GM18951 (cell line): ENCODE measurements around the gene U2SURP.

Source experiments
- POLR2A ChIP-seq: IDR thresholded peaks from 4 replicates; pipeline ENCODE4 v1.6.1; 2011; ENCODE audit warnings: mild to moderate bottlenecking; ENCODE audit not compliant: insufficient read length, insufficient read depth; ENCODE audit errors: extremely low read depth
- in situ Hi-C: fragments of 300-500 bp; cut with MboI; formaldehyde crosslinking; loops from one replicate; pipeline ENCODE4 v1.12.0; 2022; ENCODE audit warnings: low sequenced_read_pairs, mixed read lengths, inconsistent platforms; ENCODE audit not compliant: unreplicated experiment

U2SURP gene

DNA sequence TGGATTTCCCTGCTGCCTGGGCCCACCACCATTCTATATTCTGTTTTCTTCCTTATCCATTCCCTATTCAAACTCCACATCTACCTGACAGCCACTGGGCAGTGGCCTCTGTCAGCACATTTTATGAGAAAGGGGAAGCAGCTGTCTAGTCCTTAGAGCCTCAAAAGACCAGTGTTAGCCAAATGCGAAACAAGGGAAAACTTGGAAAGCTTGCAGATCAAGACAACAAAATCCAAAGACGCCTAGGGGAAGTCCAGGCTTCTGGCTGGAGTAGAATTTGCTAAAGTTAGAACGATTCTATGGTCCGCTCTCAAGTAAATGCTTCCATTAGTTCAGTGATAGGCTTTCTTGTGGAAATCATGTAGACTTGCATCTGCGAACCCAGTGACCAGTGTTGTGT is 78.8 kb downstream of the U2SURP start:
- in situ Hi-C loops, result no loop called here

DNA sequence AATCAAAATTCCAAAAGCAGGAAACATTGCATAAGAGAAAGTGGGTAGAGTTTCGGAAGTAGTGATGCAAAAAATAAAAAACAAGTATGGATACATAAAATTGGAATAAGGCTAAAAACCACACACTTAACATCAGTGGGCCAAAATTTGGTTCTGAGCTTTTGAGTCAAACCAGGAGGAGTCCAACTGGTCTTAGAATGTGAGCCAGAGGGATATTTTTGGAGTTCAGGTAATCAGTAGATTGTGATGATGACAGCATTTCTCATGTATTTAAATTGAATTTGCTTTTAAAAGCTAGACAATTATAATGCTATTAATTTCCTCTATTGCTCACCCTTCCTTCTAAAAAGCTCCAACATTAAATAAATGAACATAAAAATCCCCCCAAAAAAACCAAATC is 80.0 kb downstream of the U2SURP start:
- in situ Hi-C loops, result no loop called here

More for the DNA sequence above, 78.8 kb downstream of the U2SURP start:
- no peak for TF ChIP-seq POLR2A

DNA sequence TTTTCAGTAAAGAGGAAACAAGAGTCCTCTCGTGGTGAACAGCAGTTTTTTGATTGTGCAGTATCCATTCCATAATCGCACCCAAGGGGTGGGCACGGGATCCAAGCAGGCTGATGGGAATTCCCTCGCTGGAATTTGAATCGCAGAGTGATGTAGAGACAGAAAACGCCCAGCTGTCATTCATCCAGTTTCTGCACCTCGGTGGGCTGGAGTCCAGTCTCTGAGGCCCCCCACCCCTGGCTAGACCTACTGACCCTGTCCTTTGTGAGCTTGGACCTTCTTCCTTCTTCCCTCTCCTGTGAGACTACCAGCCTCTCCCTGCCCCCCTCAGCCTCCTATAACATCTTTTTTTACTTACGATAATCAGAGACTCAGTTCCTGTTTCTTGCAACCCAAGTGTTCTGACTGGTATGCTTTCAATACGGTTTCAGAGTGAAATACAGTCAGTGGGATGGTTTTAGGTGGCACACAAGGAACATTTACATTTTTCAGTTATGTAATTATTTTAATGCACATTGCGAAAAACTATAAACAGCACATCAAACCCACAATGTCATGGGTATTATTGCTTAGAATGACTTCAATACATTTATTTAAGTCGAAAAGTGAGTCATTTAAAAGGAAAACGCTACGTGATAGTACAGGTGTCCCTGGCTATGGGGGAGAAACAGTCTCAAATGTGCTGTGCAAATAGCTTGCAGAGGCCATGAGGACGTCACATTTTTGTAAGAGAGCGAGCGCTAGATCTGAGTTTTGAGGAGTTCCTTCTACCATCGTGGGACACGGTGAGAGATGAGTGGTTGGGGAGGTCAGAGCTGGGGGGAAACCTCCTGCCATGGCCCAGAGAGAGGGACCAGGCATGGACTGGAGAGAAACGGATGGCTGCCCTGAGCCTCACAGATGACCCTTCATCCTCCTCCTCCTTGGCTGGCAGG is 80.7 kb downstream of the U2SURP start:
- in situ Hi-C loops, result no loop called here
- no peak for TF ChIP-seq POLR2A

More for the DNA sequence above, 80.0 kb downstream of the U2SURP start:
- no peak for TF ChIP-seq POLR2A

DNA sequence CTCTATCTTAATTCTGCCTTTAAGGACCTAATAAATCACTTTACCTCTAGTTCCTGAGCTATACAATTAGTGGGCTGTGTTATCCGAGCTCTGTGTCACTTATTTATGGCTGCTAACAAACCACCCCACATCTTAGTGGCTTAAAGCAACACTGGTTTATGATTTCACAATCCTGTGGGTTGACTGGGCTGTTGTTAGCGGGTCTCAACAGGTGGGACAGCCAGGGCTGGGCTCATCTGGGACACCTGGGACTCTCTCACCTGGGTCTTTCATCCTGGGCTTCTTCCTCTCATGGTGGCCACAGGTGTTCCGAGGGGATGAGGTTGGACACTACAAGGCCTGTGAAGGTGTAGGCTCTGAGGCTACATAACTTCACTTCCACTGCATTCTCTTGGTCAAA is 82.4 kb downstream of the U2SURP start:
- TF ChIP-seq POLR2A, result no peak
- in situ Hi-C loops, result no loop called here

DNA sequence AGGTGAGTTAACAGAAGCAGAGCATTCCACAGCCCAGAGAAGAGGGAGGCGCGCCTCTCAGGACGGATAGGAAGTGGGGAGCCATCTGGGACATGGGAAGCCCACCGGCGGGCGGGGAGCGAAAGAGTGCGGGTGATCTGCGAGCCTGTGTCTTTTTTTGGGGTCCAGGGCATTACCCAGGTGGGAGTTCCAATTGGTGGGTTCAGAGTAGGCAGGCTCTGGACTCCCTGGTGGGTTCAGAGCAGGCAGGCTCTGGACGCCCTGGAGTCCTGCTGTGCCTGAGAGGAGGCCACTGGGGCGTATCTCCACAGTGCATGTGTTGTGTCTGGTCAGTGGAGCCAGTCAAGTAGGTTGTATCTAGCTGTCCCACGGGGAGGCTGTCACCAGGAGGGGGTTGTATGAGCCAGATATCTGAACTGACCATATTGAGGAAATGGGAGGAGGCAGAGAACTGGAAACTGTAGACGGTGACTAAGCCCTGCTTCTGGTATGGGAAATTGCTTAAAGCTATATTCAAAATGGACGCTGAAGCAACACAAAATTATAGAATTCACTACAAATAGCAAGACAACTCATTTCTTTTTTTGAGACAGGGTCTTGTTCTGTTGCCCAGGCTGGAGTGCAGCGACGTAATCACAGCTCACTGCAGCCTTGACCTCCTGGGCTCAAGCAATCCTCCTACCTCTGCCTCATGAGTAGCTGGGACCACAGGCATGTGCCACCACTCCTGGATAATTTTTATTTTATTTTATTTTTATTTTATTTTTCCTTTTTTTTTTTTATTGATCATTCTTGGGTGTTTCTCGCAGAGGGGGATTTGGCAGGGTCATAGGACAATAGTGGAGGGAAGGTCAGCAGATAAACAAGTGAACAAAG is 83.7 kb downstream of the U2SURP start:
- TF ChIP-seq POLR2A, result no peak
- in situ Hi-C loops, result no loop called here

DNA sequence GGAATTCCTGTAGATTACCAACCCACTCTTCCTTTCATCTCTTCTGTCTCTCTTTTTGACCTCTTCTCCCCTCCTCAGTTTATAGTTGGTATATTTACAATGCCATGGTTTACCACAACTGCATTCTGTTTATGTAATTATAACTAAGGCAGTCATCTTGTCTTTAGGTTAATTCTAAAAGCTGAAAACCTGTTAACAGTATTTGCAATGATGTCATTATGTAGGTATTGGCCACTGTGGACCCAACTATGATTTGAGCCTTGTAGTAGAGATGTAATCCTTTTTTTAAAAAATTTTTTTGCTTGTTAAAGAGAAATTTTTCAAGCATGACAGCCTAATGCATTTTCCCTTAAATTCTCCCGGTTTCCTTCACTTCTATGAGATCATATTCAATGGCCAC is 87.5 kb downstream of the U2SURP start:
- TF ChIP-seq POLR2A, result no peak
- in situ Hi-C loops, result no loop called here

DNA sequence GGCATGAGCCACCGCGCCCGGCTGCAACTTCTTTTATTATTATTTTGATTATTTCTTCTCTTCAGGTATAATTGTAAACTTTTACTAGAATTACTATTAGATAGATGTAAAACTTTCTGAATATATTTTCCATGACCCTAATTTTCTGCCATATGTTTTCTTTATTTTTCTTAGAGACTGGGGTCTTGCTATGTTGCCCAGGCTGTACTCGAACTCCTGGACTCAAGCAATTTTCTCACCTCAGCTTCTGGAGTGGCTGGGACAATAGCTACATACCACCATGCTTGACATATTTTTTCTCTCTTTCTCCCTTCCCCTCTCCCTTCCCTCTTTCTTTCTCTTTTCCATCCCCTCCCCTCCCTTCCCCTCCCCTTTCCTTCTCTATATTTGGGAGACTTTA is 88.6 kb downstream of the U2SURP start:
- no peak for TF ChIP-seq POLR2A
- in situ Hi-C loops, result no loop called here

DNA sequence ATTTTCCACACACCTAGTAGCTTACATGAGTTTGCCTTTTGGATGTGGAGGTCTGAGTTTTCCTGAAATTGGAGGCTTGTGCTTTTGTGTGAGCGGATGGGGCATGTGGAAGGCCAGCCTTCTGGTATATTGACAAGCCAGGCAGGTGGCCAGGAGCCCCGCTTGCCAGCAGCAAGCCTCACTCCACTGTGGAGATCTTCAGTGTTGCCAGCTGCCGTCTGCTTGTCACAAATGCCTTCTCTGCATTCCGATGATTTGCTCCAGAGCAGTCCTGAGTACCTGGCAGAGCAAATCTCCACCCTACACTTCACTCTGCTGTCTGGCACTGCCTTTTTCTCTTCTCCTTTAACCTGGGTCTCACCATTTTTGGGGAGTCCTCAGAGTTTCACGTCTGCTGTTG is 89.1 kb downstream of the U2SURP start:
- in situ Hi-C loops, result no loop called here

DNA sequence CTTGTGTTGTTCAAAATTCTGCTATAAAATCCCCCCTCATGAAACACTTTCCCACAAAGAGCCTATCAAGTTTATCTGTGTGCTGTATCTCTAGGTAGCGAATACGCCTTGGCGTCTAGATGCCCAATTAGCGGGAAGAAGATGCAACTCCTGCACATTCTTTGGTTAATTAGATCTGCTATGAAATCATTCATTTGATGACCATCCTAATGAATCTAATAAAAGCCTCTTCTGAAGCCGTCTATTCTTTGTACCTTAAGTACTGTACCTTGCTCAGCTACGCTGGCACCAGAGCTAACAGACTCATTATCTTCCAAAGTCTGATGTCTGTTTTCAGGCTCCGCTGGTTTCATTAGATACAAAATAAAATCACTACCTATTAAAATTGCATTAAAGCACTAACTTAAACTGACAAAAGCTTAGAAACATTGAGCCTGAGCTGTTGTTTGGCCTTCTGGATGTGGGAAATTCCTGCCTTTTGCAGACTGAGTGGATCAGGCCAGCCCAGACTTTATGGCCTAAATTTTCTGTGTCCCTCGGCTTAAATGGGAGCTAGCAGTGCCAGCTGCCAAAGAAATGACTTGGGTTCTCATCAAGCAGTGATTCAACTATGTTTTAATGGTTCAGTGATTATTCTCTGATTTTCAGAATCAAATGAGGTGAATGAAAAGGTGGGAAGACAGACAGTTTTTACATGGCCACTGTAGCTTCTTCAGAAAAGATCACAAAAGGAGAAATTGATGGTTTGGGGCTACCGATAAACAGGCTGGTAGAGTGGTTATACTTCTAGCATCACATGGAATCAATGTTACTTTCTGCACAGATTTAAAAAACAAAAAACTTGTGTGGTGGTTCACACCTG is 89.8 kb downstream of the U2SURP start:
- in situ Hi-C loops, result no loop called here
- TF ChIP-seq POLR2A, result no peak

More for the DNA sequence above, 89.1 kb downstream of the U2SURP start:
- TF ChIP-seq POLR2A, result no peak

DNA sequence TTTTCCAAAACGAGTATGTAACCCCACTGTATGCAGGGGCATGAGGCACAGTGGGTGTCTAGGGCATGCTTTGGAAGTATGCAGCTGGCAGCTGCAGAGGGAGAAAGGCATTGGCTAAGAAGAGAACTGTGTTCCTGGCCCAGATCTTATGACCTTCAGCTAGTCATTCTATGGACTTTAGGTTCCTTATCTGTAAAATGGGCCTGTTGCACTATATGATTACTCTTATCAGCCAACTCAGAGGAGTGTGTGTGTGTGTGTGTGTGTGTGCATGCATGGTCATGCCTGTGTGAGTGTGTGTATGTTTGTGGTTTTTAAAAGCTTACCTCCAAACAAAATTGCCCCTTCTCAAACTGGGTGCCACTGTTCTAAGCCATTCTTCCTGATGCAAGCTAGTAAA is 90.8 kb downstream of the U2SURP start:
- no peak for TF ChIP-seq POLR2A
- in situ Hi-C loops, result no loop called here

DNA sequence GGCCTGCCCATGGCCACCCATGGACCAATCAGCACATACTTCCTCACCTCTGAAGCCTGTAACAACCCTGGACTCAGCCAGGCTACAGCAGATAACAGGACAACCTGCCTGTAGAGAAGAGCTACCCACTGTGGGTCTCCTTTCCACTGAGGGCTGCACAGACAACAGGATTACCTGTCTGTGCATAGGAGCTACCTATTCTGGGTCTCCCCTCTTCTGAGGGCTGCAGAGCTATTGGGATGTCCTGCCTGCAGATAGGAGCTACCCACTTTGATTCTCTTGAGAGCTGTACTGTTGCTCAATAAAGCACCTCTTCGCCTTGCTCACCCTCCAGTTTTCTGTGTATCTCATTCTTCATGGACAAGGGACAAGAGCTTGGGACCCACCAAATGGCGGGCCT is 94.4 kb downstream of the U2SURP start:
- in situ Hi-C loops, result no loop called here
- TF ChIP-seq POLR2A, result no peak

DNA sequence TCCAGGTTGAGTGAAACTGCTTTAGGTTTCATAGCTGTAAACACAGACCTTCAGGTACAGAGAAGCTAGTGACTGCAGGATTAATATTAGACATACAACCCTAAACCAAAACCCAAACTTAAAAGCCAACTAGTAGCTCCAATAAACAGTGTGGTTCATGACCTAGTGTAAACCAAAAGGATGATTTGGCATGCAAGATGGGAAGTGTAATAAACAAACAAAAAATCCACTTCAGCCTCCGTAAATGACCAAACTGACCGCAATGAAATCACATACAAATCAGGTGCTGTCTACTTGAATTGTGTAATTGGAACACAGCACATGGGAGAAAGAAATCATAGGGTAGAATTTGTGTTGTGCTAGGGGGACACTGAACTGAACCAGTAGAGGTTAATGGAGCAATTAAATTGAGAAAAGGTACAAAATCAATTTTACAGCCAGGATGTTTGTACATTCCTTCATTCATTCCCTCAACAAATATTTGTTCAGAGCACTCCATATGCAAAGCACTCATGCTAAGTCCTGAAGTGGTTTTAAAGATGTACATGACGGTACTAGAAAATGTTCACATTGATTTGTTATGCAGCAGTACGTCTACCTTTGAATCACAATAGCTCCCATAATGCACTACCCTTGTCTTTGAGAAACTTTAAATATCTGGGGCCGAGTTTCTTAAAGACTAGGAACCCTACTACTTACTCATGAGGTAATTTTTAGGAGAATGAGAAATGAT is 96.8 kb downstream of the U2SURP start:
- TF ChIP-seq POLR2A, result no peak
- in situ Hi-C loops, result no loop called here
